ENCODE measurements around the gene TNS3. TPM values are rescaled to one million over a fixed set of nuclear protein-coding genes. Genes with fewer than 3 reads are reported as not detected.

The TNS3 gene
- total and polyA plus RNA-seq, 2 of the 13 experiments (the other 11 are each of a cell fraction or from before 2014, with no cell fraction given), result 52.9 to 55.7 TPM

DNA sequence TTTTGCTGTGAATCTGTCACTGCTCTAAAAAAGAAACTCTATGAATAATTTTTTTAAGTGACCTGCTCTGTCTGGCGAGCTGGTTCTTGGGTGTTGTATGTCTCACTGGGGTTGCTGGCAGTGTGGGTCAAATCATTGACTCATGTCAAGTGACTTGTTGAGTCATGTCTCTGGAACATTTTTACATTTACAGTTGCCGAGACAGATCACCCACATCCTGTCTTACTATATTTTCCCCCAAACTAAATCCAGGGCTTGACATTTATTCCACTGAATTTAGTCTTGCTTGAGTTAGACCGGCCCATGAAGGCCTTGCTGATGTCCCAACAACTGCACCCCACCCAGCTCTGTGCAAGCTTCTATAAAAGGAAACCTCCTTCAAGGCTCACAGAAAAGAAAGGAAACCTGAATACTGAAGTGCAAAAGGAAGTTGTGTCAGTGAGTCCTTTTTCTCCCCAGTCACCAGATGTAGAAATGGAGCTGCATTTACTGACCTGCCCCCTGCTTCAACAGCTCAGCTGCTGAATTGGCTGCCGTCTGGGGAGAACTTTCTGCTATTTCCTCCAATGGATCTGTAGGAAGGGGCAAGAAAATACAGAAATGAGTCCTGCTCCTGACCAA is 290.3 kb downstream of the TNS3 start:
- Histone ChIP-seq H3K36me3 (replicated peaks in 1 of 2; ENCODE audit: control insufficient read depth in 1 of 2, insufficient read depth in 2 of 2, low read length in 2 of 2) (peaks cover 21 to 87% of the 10 kb centered on the region in 2 experiments), H2AFZ (ENCODE audit: low read length) (no peak overlapping the region), H3K27ac (ENCODE audit: extremely low read length, insufficient read depth, low read length) (no peak overlapping the region), H3K4me2 (ENCODE audit: low read depth, low read length) (no peak overlapping the region), H4K20me1 (ENCODE audit: insufficient read depth, low read length) (peaks cover 44% of the 10 kb centered on the region), H3K27me3 (ENCODE audit: control insufficient read depth in 1 of 2, insufficient read depth in 2 of 2, low read length in 2 of 2) (no peaks in the 10 kb centered on the region), H3K9ac (ENCODE audit: insufficient read depth, low read depth, low read length) (no peak overlapping the region), H3K79me2 (ENCODE audit: insufficient read depth, low read length) (no peaks in the 10 kb centered on the region), H3K9me3 (ENCODE audit: low read length) (no peaks in the 10 kb centered on the region), H3K4me1 (ENCODE audit: insufficient read depth, low read length) (peaks cover 40% of the 10 kb centered on the region), H3K4me3 (replicated peaks in 1 of 3; ENCODE audit: insufficient read depth in 1 of 3, low read depth in 2 of 3, low read length in 3 of 3) (no peak overlapping the region)
- no peak for TF ChIP-seq U2AF2 (IDR thresholded peaks at IDR 0.05; ENCODE audit: low read depth, low read length)
- peak; percentile 35 for TF ChIP-seq RBM22 (optimal IDR thresholded peaks at IDR 0.05; ENCODE audit: low read length)
- no peak for TF ChIP-seq ZNF446 (CRISPR knock-in tag; IDR thresholded peaks at IDR 0.05)
- FAIRE-seq (no peak), ATAC-seq (no peak), DNase-seq (ENCODE audit: low spot score) (no peak)
- CTCF ChIA-PET (ENCODE audit: low intra/inter-chr PET ratio, low total read pairs), result no interaction called here
- in situ Hi-C loops (cut with HindIII; ENCODE audit: extremely low pct_ligation_motif_present, low pct_unique_long_range_greater_than_20kb), result loop anchor here (25.0 kb wide), 1 partner anchor 546 kb away; no protein-coding TSS in a partner anchor
- POLR2A ChIA-PET, result no interaction called here
- WGBS (ENCODE audit: low lambda C conversion rate), result 100% methylated on average over 4 of the region's 4 CpGs
- no TSS peak for BruUV-seq (replicated peaks)
- intact Hi-C loops (cut with micrococcal nuclease; ENCODE audit: unreplicated experiment), result no loop called here

DNA sequence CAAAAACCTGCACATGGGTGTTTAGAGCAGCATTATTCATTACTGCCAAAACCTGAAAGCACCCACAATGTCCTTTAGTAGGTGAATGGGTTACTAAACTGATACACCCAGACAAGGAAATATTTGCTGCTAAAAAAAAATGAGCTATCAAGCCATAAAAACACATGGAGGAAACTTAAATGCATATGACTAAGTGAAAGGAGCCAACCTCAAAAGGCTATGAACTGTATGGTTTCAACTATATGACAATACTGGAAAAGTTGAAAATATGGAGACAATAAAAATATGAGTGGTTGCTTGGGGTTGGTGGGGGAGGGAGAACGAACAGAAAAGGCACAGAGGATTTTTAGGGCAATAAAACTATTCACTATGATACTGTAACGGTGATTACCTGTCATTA is 291.0 kb downstream of the TNS3 start:
- 89% methylated on average over 2 of the region's 2 CpGs for WGBS (ENCODE audit: low lambda C conversion rate)
- H3K4me2 ChIP-seq (ENCODE audit: low read depth, low read length), result no peak overlapping the region
- peaks cover 24 to 87% of the 10 kb centered on the region in 2 experiments for H3K36me3 ChIP-seq (replicated peaks in 1 of 2; ENCODE audit: control insufficient read depth in 1 of 2, insufficient read depth in 2 of 2, low read length in 2 of 2)
- peaks cover 38% of the 10 kb centered on the region for H4K20me1 ChIP-seq (ENCODE audit: insufficient read depth, low read length)
- no peaks in the 10 kb centered on the region for H3K9me3 ChIP-seq (ENCODE audit: low read length)
- intact Hi-C loops (cut with micrococcal nuclease; ENCODE audit: unreplicated experiment), result no loop called here
- no peaks in the 10 kb centered on the region for H3K27me3 ChIP-seq (ENCODE audit: control insufficient read depth in 1 of 2, insufficient read depth in 2 of 2, low read length in 2 of 2)
- BruUV-seq (replicated peaks), result no TSS peak
- no peak overlapping the region for H3K27ac ChIP-seq (ENCODE audit: extremely low read length, insufficient read depth, low read length)
- FAIRE-seq (no peak), DNase-seq (ENCODE audit: low spot score) (no peak), ATAC-seq (no peak)
- in situ Hi-C loops (cut with HindIII; ENCODE audit: extremely low pct_ligation_motif_present, low pct_unique_long_range_greater_than_20kb), result loop anchor here (25.0 kb wide), 1 partner anchor 546 kb away; no protein-coding TSS in a partner anchor
- ChIA-PET POLR2A (no interaction called here), CTCF (ENCODE audit: low intra/inter-chr PET ratio, low total read pairs) (no interaction called here)
- H3K9ac ChIP-seq (ENCODE audit: insufficient read depth, low read depth, low read length), result no peak overlapping the region
- H3K79me2 ChIP-seq (ENCODE audit: insufficient read depth, low read length), result no peaks in the 10 kb centered on the region
- peaks cover 38% of the 10 kb centered on the region for H3K4me1 ChIP-seq (ENCODE audit: insufficient read depth, low read length)
- H2AFZ ChIP-seq (ENCODE audit: low read length), result no peak overlapping the region
- no peak overlapping the region for H3K4me3 ChIP-seq (replicated peaks in 1 of 3; ENCODE audit: insufficient read depth in 1 of 3, low read depth in 2 of 3, low read length in 3 of 3)
- no peak for TF ChIP-seq CC2D1A (CRISPR knock-in tag; IDR thresholded peaks at IDR 0.05)
- TF ChIP-seq, protein P1, sequence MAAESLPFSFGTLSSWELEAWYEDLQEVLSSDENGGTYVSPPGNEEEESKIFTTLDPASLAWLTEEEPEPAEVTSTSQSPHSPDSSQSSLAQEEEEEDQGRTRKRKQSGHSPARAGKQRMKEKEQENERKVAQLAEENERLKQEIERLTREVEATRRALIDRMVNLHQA (CRISPR knock-in tag; IDR thresholded peaks at IDR 0.05), result no peak
- no peak for TF ChIP-seq ZKSCAN5 (CRISPR knock-in tag; IDR thresholded peaks at IDR 0.05)
- TF ChIP-seq ZSCAN21 (CRISPR knock-in tag; IDR thresholded peaks at IDR 0.05; ENCODE audit: borderline replicate concordance), result no peak
- no peak for TF ChIP-seq HDAC1 (CRISPR knock-in tag; IDR thresholded peaks at IDR 0.05)
- TF ChIP-seq, protein P2, sequence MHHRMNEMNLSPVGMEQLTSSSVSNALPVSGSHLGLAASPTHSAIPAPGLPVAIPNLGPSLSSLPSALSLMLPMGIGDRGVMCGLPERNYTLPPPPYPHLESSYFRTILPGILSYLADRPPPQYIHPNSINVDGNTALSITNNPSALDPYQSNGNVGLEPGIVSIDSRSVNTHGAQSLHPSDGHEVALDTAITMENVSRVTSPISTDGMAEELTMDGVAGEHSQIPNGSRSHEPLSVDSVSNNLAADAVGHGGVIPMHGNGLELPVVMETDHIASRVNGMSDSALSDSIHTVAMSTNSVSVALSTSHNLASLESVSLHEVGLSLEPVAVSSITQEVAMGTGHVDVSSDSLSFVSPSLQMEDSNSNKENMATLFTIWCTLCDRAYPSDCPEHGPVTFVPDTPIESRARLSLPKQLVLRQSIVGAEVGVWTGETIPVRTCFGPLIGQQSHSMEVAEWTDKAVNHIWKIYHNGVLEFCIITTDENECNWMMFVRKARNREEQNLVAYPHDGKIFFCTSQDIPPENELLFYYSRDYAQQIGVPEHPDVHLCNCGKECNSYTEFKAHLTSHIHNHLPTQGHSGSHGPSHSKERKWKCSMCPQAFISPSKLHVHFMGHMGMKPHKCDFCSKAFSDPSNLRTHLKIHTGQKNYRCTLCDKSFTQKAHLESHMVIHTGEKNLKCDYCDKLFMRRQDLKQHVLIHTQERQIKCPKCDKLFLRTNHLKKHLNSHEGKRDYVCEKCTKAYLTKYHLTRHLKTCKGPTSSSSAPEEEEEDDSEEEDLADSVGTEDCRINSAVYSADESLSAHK (CRISPR knock-in tag; IDR thresholded peaks at IDR 0.05; ENCODE audit: borderline replicate concordance), result no peak
- no peak for TF ChIP-seq NRL (CRISPR knock-in tag; IDR thresholded peaks at IDR 0.05; ENCODE audit: borderline replicate concordance)
- TF ChIP-seq RAD21 (CRISPR knock-in tag; IDR thresholded peaks at IDR 0.05), result no peak
- no peak for TF ChIP-seq SP4 (CRISPR knock-in tag; IDR thresholded peaks at IDR 0.05)
- TF ChIP-seq, protein P3, sequence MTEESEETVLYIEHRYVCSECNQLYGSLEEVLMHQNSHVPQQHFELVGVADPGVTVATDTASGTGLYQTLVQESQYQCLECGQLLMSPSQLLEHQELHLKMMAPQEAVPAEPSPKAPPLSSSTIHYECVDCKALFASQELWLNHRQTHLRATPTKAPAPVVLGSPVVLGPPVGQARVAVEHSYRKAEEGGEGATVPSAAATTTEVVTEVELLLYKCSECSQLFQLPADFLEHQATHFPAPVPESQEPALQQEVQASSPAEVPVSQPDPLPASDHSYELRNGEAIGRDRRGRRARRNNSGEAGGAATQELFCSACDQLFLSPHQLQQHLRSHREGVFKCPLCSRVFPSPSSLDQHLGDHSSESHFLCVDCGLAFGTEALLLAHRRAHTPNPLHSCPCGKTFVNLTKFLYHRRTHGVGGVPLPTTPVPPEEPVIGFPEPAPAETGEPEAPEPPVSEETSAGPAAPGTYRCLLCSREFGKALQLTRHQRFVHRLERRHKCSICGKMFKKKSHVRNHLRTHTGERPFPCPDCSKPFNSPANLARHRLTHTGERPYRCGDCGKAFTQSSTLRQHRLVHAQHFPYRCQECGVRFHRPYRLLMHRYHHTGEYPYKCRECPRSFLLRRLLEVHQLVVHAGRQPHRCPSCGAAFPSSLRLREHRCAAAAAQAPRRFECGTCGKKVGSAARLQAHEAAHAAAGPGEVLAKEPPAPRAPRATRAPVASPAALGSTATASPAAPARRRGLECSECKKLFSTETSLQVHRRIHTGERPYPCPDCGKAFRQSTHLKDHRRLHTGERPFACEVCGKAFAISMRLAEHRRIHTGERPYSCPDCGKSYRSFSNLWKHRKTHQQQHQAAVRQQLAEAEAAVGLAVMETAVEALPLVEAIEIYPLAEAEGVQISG (CRISPR knock-in tag; IDR thresholded peaks at IDR 0.05), result no peak
- TF ChIP-seq RARA (CRISPR knock-in tag; IDR thresholded peaks at IDR 0.05), result no peak

All from HepG2 (cell line).